HepG2 (cell line): ENCODE measurements around the gene ZWILCH. TPM values are rescaled to one million over a fixed set of nuclear protein-coding genes. Genes with fewer than 3 reads are reported as not detected.

Experiments
- AFF4 ChIP-seq: sonication (generic); formaldehyde crosslinking; IDR thresholded peaks from 2 replicates; pipeline ENCODE4 v1.4.0; 2020; ENCODE audit warnings: missing genetic modification reagents
- AHR ChIP-seq: IDR thresholded peaks from 2 replicates; pipeline ENCODE4 v1.6.1; 2018; ENCODE audit warnings: missing genetic modification reagents, missing compliant biosample characterization
- ATF2 ChIP-seq: sonication (generic); formaldehyde crosslinking; IDR thresholded peaks from 2 replicates; pipeline ENCODE4 v1.4.0; 2020; ENCODE audit warnings: missing genetic modification reagents
- ATF6 ChIP-seq: sonication (generic); formaldehyde crosslinking; conservative IDR thresholded peaks from 2 replicates; pipeline ENCODE4 v1.4.0; 2020; ENCODE audit warnings: missing genetic modification reagents
- CENPT ChIP-seq: sonication (generic); formaldehyde crosslinking; IDR thresholded peaks from 2 replicates; pipeline ENCODE4 v1.8.0; 2022; ENCODE audit warnings: low read depth, mild to moderate bottlenecking, moderate library complexity, missing genetic modification reagents
- ERF ChIP-seq: IDR thresholded peaks from 2 replicates; pipeline ENCODE4 v1.6.1; 2018; ENCODE audit warnings: missing biosample characterization, missing genetic modification reagents
- FOXP1 ChIP-seq, 2 experiments: fragments of 450-650 bp in 1 of 2; IDR thresholded peaks; 2 replicates each; pipeline ENCODE4 v1.6.1; 2017 to 2018; ENCODE audit warnings: antibody characterized with exemption in 1 of 2
- HNF1B ChIP-seq: sonication (generic); formaldehyde crosslinking; IDR thresholded peaks from 2 replicates; pipeline ENCODE4 v1.5.1; 2020; ENCODE audit warnings: mild to moderate bottlenecking, moderate library complexity, missing genetic modification reagents
- HOXA5 ChIP-seq: sonication (generic); formaldehyde crosslinking; IDR thresholded peaks from 2 replicates; pipeline ENCODE4 v1.4.0; 2020; ENCODE audit warnings: missing genetic modification reagents
- JUN ChIP-seq: sonication (generic); formaldehyde crosslinking; IDR thresholded peaks from 2 replicates; pipeline ENCODE4 v1.4.0; 2020; ENCODE audit warnings: mild to moderate bottlenecking, missing genetic modification reagents
- MAX ChIP-seq: IDR thresholded peaks from 2 replicates; pipeline ENCODE4 v1.6.1; 2012; ENCODE audit warnings: inconsistent platforms
- MED13 ChIP-seq: sonication (generic); formaldehyde crosslinking; IDR thresholded peaks from 2 replicates; pipeline ENCODE4 v1.5.0; 2020; ENCODE audit warnings: missing genetic modification reagents
- PRPF4 ChIP-seq: fragments of 200-400 bp; formaldehyde crosslinking; IDR thresholded peaks from 2 replicates; pipeline ENCODE4 v1.6.1; 2016; ENCODE audit warnings: low read length, low read depth; ENCODE audit not compliant: poor library complexity, severe bottlenecking
- SNAI1 ChIP-seq: sonication (generic); formaldehyde crosslinking; IDR thresholded peaks from 2 replicates; pipeline ENCODE4 v1.5.0; 2020; ENCODE audit warnings: mild to moderate bottlenecking, missing genetic modification reagents, borderline replicate concordance
- SP140L ChIP-seq: sonication (generic); formaldehyde crosslinking; IDR thresholded peaks from 2 replicates; pipeline ENCODE4 v1.4.0; 2020; ENCODE audit warnings: missing genetic modification reagents, borderline replicate concordance
- ZFP82 ChIP-seq: sonication (generic); formaldehyde crosslinking; IDR thresholded peaks from 2 replicates; pipeline ENCODE4 v1.5.1; 2020; ENCODE audit warnings: mild to moderate bottlenecking, missing genetic modification reagents, borderline replicate concordance
- ZMYM3 ChIP-seq: sonication (generic); formaldehyde crosslinking; IDR thresholded peaks from 2 replicates; pipeline ENCODE4 v1.5.1; 2020; ENCODE audit warnings: mild to moderate bottlenecking, missing genetic modification reagents
- ZNF10 ChIP-seq: sonication (generic); formaldehyde crosslinking; IDR thresholded peaks from 2 replicates; pipeline ENCODE4 v1.4.0; 2020; ENCODE audit warnings: mild to moderate bottlenecking, low read depth, missing genetic modification reagents, borderline replicate concordance
- ZNF24 ChIP-seq: fragments of 450-650 bp; IDR thresholded peaks from 2 replicates; pipeline ENCODE4 v1.6.1; 2017; ENCODE audit warnings: antibody characterized with exemption, mild to moderate bottlenecking
- ZNF460 ChIP-seq: sonication (generic); formaldehyde crosslinking; IDR thresholded peaks from 2 replicates; pipeline ENCODE4 v1.5.1; 2020; ENCODE audit warnings: missing genetic modification reagents, mild to moderate bottlenecking, borderline replicate concordance
- ZNF564 ChIP-seq: sonication (generic); formaldehyde crosslinking; IDR thresholded peaks from 2 replicates; pipeline ENCODE4 v1.8.1; 2023; ENCODE audit warnings: mild to moderate bottlenecking, missing genetic modification reagents
- ZNF7 ChIP-seq: IDR thresholded peaks from 2 replicates; pipeline ENCODE4 v1.6.1; 2016; ENCODE audit warnings: missing biosample characterization, missing genetic modification reagents
- polyA plus RNA-seq, 8 experiments: library from polyadenylated mRNA; depleted of rRNA in 3 of 8; stranded (reverse) in 7 of 8; unstranded in 1 of 8; fragments of >200 nt; fragmentation: Illumina TruSeq in 4 of 8; extraction: Trizol in 4 of 8; gene quantifications; 2 replicates each; pipeline versions ENCODE4 v1.2.1 to v1.2.3, GENCODE V29; 2011 to 2016; ENCODE audit warnings: low read depth in 4 of 8, missing spikeins in 1 of 8, mixed read lengths in 1 of 8; ENCODE audit not compliant: insufficient read depth in 1 of 8
- total RNA-seq, 5 experiments: library from RNA; depleted of rRNA; stranded (reverse); fragments of >200 nt; fragmentation: Illumina TruSeq; extraction: Trizol; gene quantifications; 2 replicates each; pipeline ENCODE4 v1.2.3, GENCODE V29; 2016; ENCODE audit warnings: low read depth in 1 of 5

The ZWILCH gene
- total and polyA plus RNA-seq, 2 of the 13 experiments (the other 11 are each of a cell fraction or from before 2014, with no cell fraction given): 9.5 to 27.8 TPM

- no peak for TF ChIP-seq ZNF10 (CRISPR knock-in tag)
- TF ChIP-seq SP140L (CRISPR knock-in tag): no peak
- no peak for TF ChIP-seq JUN (CRISPR knock-in tag)
- TF ChIP-seq MED13 (CRISPR knock-in tag): no peak
- TF ChIP-seq ZNF24: no peak
- no peak for TF ChIP-seq FOXP1 (IDR thresholded peaks at IDR 0.05)
- TF ChIP-seq FOXP1 (CRISPR knock-in tag; IDR thresholded peaks at IDR 0.05): no peak
- no peak for TF ChIP-seq ATF6 (CRISPR knock-in tag)
- no peak for TF ChIP-seq ZNF7 (CRISPR knock-in tag)
- TF ChIP-seq PRPF4: no peak
- no peak for TF ChIP-seq ZFP82 (CRISPR knock-in tag)
- peak; percentile 32; the same call in 1 of the 2 replicates for TF ChIP-seq ATF2
- TF ChIP-seq HNF1B (CRISPR knock-in tag): peak; percentile 54; the same call in 1 of the 2 replicates
- TF ChIP-seq AFF4 (CRISPR knock-in tag): no peak
- peak; percentile 52; the same call in 1 of the 2 replicates for TF ChIP-seq MAX
- no peak for TF ChIP-seq CENPT (CRISPR knock-in tag)
- TF ChIP-seq ZMYM3 (CRISPR knock-in tag): 0 out of 2 replicates have a peak, but pooled peaks have one; percentile 29
- TF ChIP-seq AHR: 0 out of 2 replicates have a peak, but pooled peaks have one; percentile 28
- 0 out of 2 replicates have a peak, but pooled peaks have one; percentile 24 for TF ChIP-seq HOXA5 (CRISPR knock-in tag)
- no peak for TF ChIP-seq SNAI1 (CRISPR knock-in tag)
- no peak for TF ChIP-seq ZNF460
- no peak for TF ChIP-seq ZNF564 (CRISPR knock-in tag)
- no peak for TF ChIP-seq ERF
These were observed 61.9 kb downstream of the ZWILCH start (continued) for GRCh38 chr15:66566963-66567531.
